H9 (cell line): Measurements from ENCODE around the gene LIPA. TPM values are rescaled to one million over a fixed set of nuclear protein-coding genes. Genes with fewer than 3 reads are reported as not detected.
A peak's percentile ranks its signal among the peaks of the same experiment; 100 is the strongest.

Experiments
- DNase-seq: peaks from one replicate; pipeline ENCODE4 v3.0.0-alpha.2; 2017
- H2AFZ ChIP-seq: one replicate; pipeline ENCODE4 v1.6.1; 2013; ENCODE audit warnings: mild to moderate bottlenecking, low read length, control low read depth, moderate library complexity
- H2AK5ac ChIP-seq: 2 replicates; pipeline ENCODE4 v1.6.1; 2013; ENCODE audit warnings: low read length, control low read depth, mixed read lengths; ENCODE audit not compliant: insufficient read length
- H2BK120ac ChIP-seq: one replicate; pipeline ENCODE4 v1.6.1; 2013; ENCODE audit warnings: low read depth, mild to moderate bottlenecking, low read length, control low read depth, inconsistent platforms; ENCODE audit not compliant: poor library complexity, severe bottlenecking
- H2BK12ac ChIP-seq: 2 replicates; pipeline ENCODE4 v1.6.1; 2013; ENCODE audit warnings: low read length, control low read depth, mixed read lengths, low read depth; ENCODE audit not compliant: insufficient read length
- H2BK15ac ChIP-seq: 2 replicates; pipeline ENCODE4 v1.6.1; 2013; ENCODE audit warnings: low read depth, low read length, control low read depth
- H2BK20ac ChIP-seq: one replicate; pipeline ENCODE4 v1.6.1; 2013; ENCODE audit warnings: low read depth, mild to moderate bottlenecking, low read length, control low read depth, inconsistent platforms; ENCODE audit not compliant: poor library complexity, severe bottlenecking
- H2BK5ac ChIP-seq: 2 replicates; pipeline ENCODE4 v1.6.1; 2013; ENCODE audit warnings: low read length, control low read depth, mixed read lengths; ENCODE audit not compliant: insufficient read length
- H3K14ac ChIP-seq: 2 replicates; pipeline ENCODE4 v1.6.1; 2013; ENCODE audit warnings: low read length, control low read depth; ENCODE audit not compliant: insufficient read depth
- H3K18ac ChIP-seq: 2 replicates; pipeline ENCODE4 v1.6.1; 2013; ENCODE audit warnings: low read depth, mild to moderate bottlenecking, mixed read lengths, low read length, control low read depth; ENCODE audit not compliant: insufficient read length
- H3K23ac ChIP-seq: 2 replicates; pipeline ENCODE4 v1.6.1; 2013; ENCODE audit warnings: low read length, control low read depth, mixed read lengths, low read depth; ENCODE audit not compliant: insufficient read length
- H3K23me2 ChIP-seq: 2 replicates; pipeline ENCODE4 v1.6.1; 2013; ENCODE audit warnings: low read depth, mild to moderate bottlenecking, mixed read lengths, low read length, control low read depth; ENCODE audit not compliant: insufficient read length, poor library complexity, severe bottlenecking
- H3K27ac ChIP-seq: 2 replicates; pipeline ENCODE4 v1.5.1; 2013; ENCODE audit warnings: low read length, control low read depth, mixed read lengths, low read depth; ENCODE audit not compliant: insufficient read length
- H3K27me3 ChIP-seq: 2 replicates; pipeline ENCODE4 v1.6.1; 2013; ENCODE audit warnings: low read length, control low read depth, inconsistent platforms; ENCODE audit not compliant: insufficient read depth
- H3K4ac ChIP-seq: 2 replicates; pipeline ENCODE4 v1.6.1; 2013; ENCODE audit warnings: low read depth, mild to moderate bottlenecking, control low read depth, inconsistent platforms, low read length, moderate library complexity
- H3K4me1 ChIP-seq: 2 replicates; pipeline ENCODE4 v1.6.1; 2013; ENCODE audit warnings: low read length, control low read depth, inconsistent platforms; ENCODE audit not compliant: insufficient read depth
- H3K4me2 ChIP-seq: 2 replicates; pipeline ENCODE4 v1.6.1; 2013; ENCODE audit warnings: low read length, control low read depth, mixed read lengths; ENCODE audit not compliant: insufficient read length, insufficient read depth
- H3K56ac ChIP-seq: 2 replicates; pipeline ENCODE4 v1.6.1; 2013; ENCODE audit warnings: low read depth, mild to moderate bottlenecking, mixed read lengths, low read length, control low read depth; ENCODE audit not compliant: insufficient read length
- H3K79me1 ChIP-seq: 2 replicates; pipeline ENCODE4 v1.6.1; 2013; ENCODE audit warnings: low read depth, mild to moderate bottlenecking, moderate library complexity, low read length, control low read depth, inconsistent platforms; ENCODE audit not compliant: insufficient read depth, poor library complexity, severe bottlenecking
- H3K79me2 ChIP-seq: 2 replicates; pipeline ENCODE4 v1.6.1; 2013; ENCODE audit warnings: low read length, control low read depth, inconsistent platforms; ENCODE audit not compliant: insufficient read depth
- H3K9ac ChIP-seq: 2 replicates; pipeline ENCODE4 v1.6.1; 2013; ENCODE audit warnings: low read length, control low read depth, mixed read lengths; ENCODE audit not compliant: insufficient read length; ENCODE audit errors: extremely low read depth
- H3K9me3 ChIP-seq: one replicate; pipeline ENCODE4 v1.6.1; 2013; ENCODE audit warnings: low read depth, low read length, inconsistent platforms; ENCODE audit not compliant: control insufficient read depth
- H3T11ph ChIP-seq: one replicate; pipeline ENCODE4 v1.6.1; 2013; ENCODE audit warnings: mild to moderate bottlenecking, low read length, control low read depth, inconsistent platforms
- H4K20me1 ChIP-seq: one replicate; pipeline ENCODE4 v1.6.1; 2013; ENCODE audit not compliant: control insufficient read depth, insufficient read length, insufficient read depth
- H4K5ac ChIP-seq: 2 replicates; pipeline ENCODE4 v1.6.1; 2013; ENCODE audit warnings: low read depth, mild to moderate bottlenecking, mixed read lengths, low read length, control low read depth; ENCODE audit not compliant: insufficient read length
- H4K8ac ChIP-seq: replicated peaks from 2 replicates; pipeline ENCODE4 v1.6.1; 2013; ENCODE audit warnings: low read length, control low read depth, mixed read lengths, low read depth; ENCODE audit not compliant: insufficient read length
- H4K91ac ChIP-seq: 2 replicates; pipeline ENCODE4 v1.6.1; 2013; ENCODE audit warnings: low read depth, mild to moderate bottlenecking, moderate library complexity, mixed read lengths, low read length, control low read depth; ENCODE audit not compliant: insufficient read length
- H3K27ac Mint-ChIP-seq, 3 experiments: 2 replicates in 2 of 3; 3 replicates in 1 of 3; pipeline ENCODE4 v1.8.0; 2020 to 2021; ENCODE audit warnings: mixed read lengths in 3 of 3, mild to moderate bottlenecking in 1 of 3, moderate library complexity in 1 of 3
- H3K27me3 Mint-ChIP-seq: 2 replicates; pipeline ENCODE4 v1.8.0; 2021; ENCODE audit warnings: low read depth, mild to moderate bottlenecking, moderate library complexity, mixed read lengths
- H3K36me3 Mint-ChIP-seq, 3 experiments: 2 replicates in 2 of 3; 3 replicates in 1 of 3; pipeline ENCODE4 v1.8.0; 2020 to 2021; ENCODE audit warnings: low read depth in 3 of 3, mixed read lengths in 3 of 3; ENCODE audit not compliant: insufficient read depth in 1 of 3
- H3K4me1 Mint-ChIP-seq, 2 experiments: 2 replicates each; pipeline ENCODE4 v1.8.0; 2020; ENCODE audit warnings: mixed read lengths in 2 of 2
- H3K4me3 Mint-ChIP-seq, 2 experiments: 2 replicates in 1 of 2; 3 replicates in 1 of 2; pipeline ENCODE4 v1.8.0; 2020 to 2021; ENCODE audit warnings: mild to moderate bottlenecking in 2 of 2, mixed read lengths in 2 of 2, moderate library complexity in 1 of 2
- H3K9me3 Mint-ChIP-seq, 2 experiments: 2 replicates in 1 of 2; 3 replicates in 1 of 2; pipeline ENCODE4 v1.8.0; 2020; ENCODE audit warnings: mild to moderate bottlenecking in 2 of 2, mixed read lengths in 2 of 2, moderate library complexity in 1 of 2
- CTCF ChIP-seq: fragments of 200-600 bp; sonication (generic); conservative IDR thresholded peaks from 3 replicates; pipeline ENCODE4 v1.8.0; 2021; ENCODE audit warnings: antibody characterized with exemption, mild to moderate bottlenecking
- WGBS: extraction: QIAGEN DNeasy Blood & Tissue Kit; methylation state at CpG from one replicate; pipeline ENCODE4 v1.1.7; 2013; ENCODE audit warnings: missing lambda C conversion rate, low lambda C conversion rate, mixed read lengths; ENCODE audit not compliant: insufficient read length; ENCODE audit errors: extremely low coverage; 5-methylcytosine and 5-hydroxymethylcytosine counted together
- total RNA-seq: library from RNA; stranded (reverse); gene quantifications from 2 replicates; pipeline ENCODE4 v1.2.1, GENCODE V29; 2021

Gene LIPA
- total RNA-seq, 1 experiment from 2014 or later, result 20.9 TPM

- Mint-ChIP-seq H3K27me3 (peaks cover 23% of the 10 kb centered on the region), H3K4me1 (peaks cover 0 to 7% of the 10 kb centered on the region in 2 experiments; a peak in 1 of 4 replicates), H3K4me3 (no peak overlapping the region), H3K36me3 (peaks cover 0 to 2% (median 0%) of the 10 kb centered on the region in 3 experiments; a peak in 1 of 7 replicates), H3K27ac (no peak overlapping the region), H3K9me3 (no peaks in the 10 kb centered on the region)
- H3K4me1 ChIP-seq, result no peaks in the 10 kb centered on the region
- no peaks in the 10 kb centered on the region for H4K20me1 ChIP-seq
- no peak overlapping the region for H3K27ac ChIP-seq
- H3K79me1 ChIP-seq, result no peaks in the 10 kb centered on the region
- no peak overlapping the region for H3K4ac ChIP-seq
- no peak overlapping the region for H3K23ac ChIP-seq
- H2BK120ac ChIP-seq, result no peak overlapping the region
- H3K56ac ChIP-seq, result no peak overlapping the region
- H3K4me2 ChIP-seq, result no peak overlapping the region
- no peak overlapping the region for H4K5ac ChIP-seq
- no peak overlapping the region for H3K14ac ChIP-seq
- H2BK12ac ChIP-seq, result no peak overlapping the region
- no peak overlapping the region for H4K91ac ChIP-seq
- no peak overlapping the region for H2BK15ac ChIP-seq
- no peaks in the 10 kb centered on the region for H3K79me2 ChIP-seq
- no CpG with 5 or more reads among the region's 8 CpGs for WGBS
- no peak overlapping the region for H2BK5ac ChIP-seq
- no peaks in the 10 kb centered on the region for H3K9me3 ChIP-seq
- no peak overlapping the region for H2AFZ ChIP-seq
- no peak overlapping the region for H2BK20ac ChIP-seq
- no peak overlapping the region for H3K18ac ChIP-seq
- peak; percentile 77 for TF ChIP-seq CTCF
- H3T11ph ChIP-seq, result no peak overlapping the region
- no peak overlapping the region for H3K9ac ChIP-seq
- H2AK5ac ChIP-seq, result no peak overlapping the region
- no peak overlapping the region for H4K8ac ChIP-seq
- peaks cover 5% of the 10 kb centered on the region; the same call in 1 of the 2 replicates for H3K27me3 ChIP-seq
- peaks cover 2% of the 10 kb centered on the region for H3K23me2 ChIP-seq
- no peak for DNase-seq
These were observed 38.3 kb downstream of the LIPA start for GRCh38 chr10:89213191-89213808.
